Activated naive CD4-positive, alpha-beta T cell treated with anti-CD3 and anti-CD28 coated beads, Interleukin-2, amount 10 ng/mL, durations not matched to agents 7 days and 5 days (primary cell): Measurements from ENCODE around the gene ARHGAP23.

Source experiments
- CTCF ChIA-PET: fragments of 350-600 bp; sonication (Branson Sonifier 250); formaldehyde crosslinking; loops from one replicate; lab custom pipeline; 2021; ENCODE audit warnings: antibody characterized with exemption; lab: Charles Lee
- DNase-seq: peaks from one replicate; pipeline ENCODE4 v3.0.0-alpha.2; 2020
- H3K27ac Mint-ChIP-seq: one replicate; pipeline ENCODE4 v1.8.0; 2021; ENCODE audit warnings: mild to moderate bottlenecking, moderate library complexity, mixed read lengths
- H3K27me3 Mint-ChIP-seq: one replicate; pipeline ENCODE4 v1.8.0; 2021; ENCODE audit warnings: mild to moderate bottlenecking, mixed read lengths
- H3K36me3 Mint-ChIP-seq: one replicate; pipeline ENCODE4 v1.8.0; 2021; ENCODE audit warnings: mixed read lengths
- H3K4me1 Mint-ChIP-seq: one replicate; pipeline ENCODE4 v1.8.0; 2021; ENCODE audit warnings: mixed read lengths
- H3K4me3 Mint-ChIP-seq: one replicate; pipeline ENCODE4 v1.8.0; 2021; ENCODE audit warnings: mild to moderate bottlenecking, moderate library complexity, mixed read lengths
- H3K9me3 Mint-ChIP-seq: one replicate; pipeline ENCODE4 v1.8.0; 2021; ENCODE audit warnings: mixed read lengths

The ARHGAP23 gene

GRCh38 chr17:38428112-38428642, at the start of gene ARHGAP23:
Gene ARHGAP23 (plus strand): TSS chr17:38428464. CDS start chr17:38428486, 22 bp downstream.
- peaks cover 82% of the 10 kb centered on the region for H3K27me3 Mint-ChIP-seq

GRCh38 chr17:38379448-38379847, 48.8 kb upstream of the ARHGAP23 start:
- no peak overlapping the region for H3K27ac Mint-ChIP-seq
- H3K4me1 Mint-ChIP-seq = peaks cover 6% of the 10 kb centered on the region
- no peaks in the 10 kb centered on the region for H3K27me3 Mint-ChIP-seq
- H3K9me3 Mint-ChIP-seq = no peaks in the 10 kb centered on the region
- DNase-seq = no peak
- peaks cover 10% of the 10 kb centered on the region for H3K36me3 Mint-ChIP-seq
- CTCF ChIA-PET = no interaction called here
- no peak overlapping the region for H3K4me3 Mint-ChIP-seq

More at GRCh38 chr17:38428112-38428642, at the start of gene ARHGAP23:
- H3K36me3 Mint-ChIP-seq = no peaks in the 10 kb centered on the region
- DNase-seq = peak; percentile 58
- CTCF ChIA-PET = interaction anchor here (0.6 to 2.9 kb wide), 3 partner anchors 12 to 79 kb away, joined by 3 to 11 read pairs (median 3); no protein-coding TSS in a partner anchor
- H3K9me3 Mint-ChIP-seq = no peaks in the 10 kb centered on the region
- peaks cover 7% of the 10 kb centered on the region for H3K4me1 Mint-ChIP-seq
- H3K4me3 Mint-ChIP-seq = peak within 1 kb of the TSS; percentile 49
- H3K27ac Mint-ChIP-seq = no peak within 1 kb of the TSS

- Mint-ChIP-seq H3K36me3 (peaks cover 17% of the 10 kb centered on the region), H3K4me1 (no peaks in the 10 kb centered on the region), H3K9me3 (no peaks in the 10 kb centered on the region), H3K27ac (no peak overlapping the region), H3K27me3 (no peaks in the 10 kb centered on the region), H3K4me3 (no peak overlapping the region)
- CTCF ChIA-PET = interaction anchor here (1.2 kb wide), 1 partner anchor 87 kb away, joined by 3 read pairs; no protein-coding TSS in a partner anchor
- DNase-seq = no peak
Observed at GRCh38 chr17:38395090-38395489, 33.2 kb upstream of the ARHGAP23 start.

- no peak for DNase-seq
- Mint-ChIP-seq H3K4me1 (peaks cover 3% of the 10 kb centered on the region), H3K27me3 (no peaks in the 10 kb centered on the region), H3K4me3 (no peak overlapping the region), H3K9me3 (no peaks in the 10 kb centered on the region), H3K27ac (no peak overlapping the region), H3K36me3 (peaks cover 21% of the 10 kb centered on the region)
- CTCF ChIA-PET = interaction anchor here (1.3 kb wide), 1 partner anchor 17 kb away, joined by 4 read pairs; no protein-coding TSS in a partner anchor
Observed at GRCh38 chr17:38397227-38397626, 31.0 kb upstream of the ARHGAP23 start.

- Mint-ChIP-seq H3K9me3 (no peaks in the 10 kb centered on the region), H3K27me3 (no peaks in the 10 kb centered on the region), H3K4me3 (no peak overlapping the region), H3K4me1 (peaks cover 3% of the 10 kb centered on the region), H3K27ac (no peak overlapping the region), H3K36me3 (peaks cover 19% of the 10 kb centered on the region)
- DNase-seq = no peak
- CTCF ChIA-PET = interaction anchor here (1.3 to 1.8 kb wide), 2 partner anchors 14 to 51 kb away, joined by 6 read pairs; no protein-coding TSS in a partner anchor
Observed at GRCh38 chr17:38400286-38400685, 28.0 kb upstream of the ARHGAP23 start.

- Mint-ChIP-seq H3K36me3 (peaks cover 16% of the 10 kb centered on the region), H3K4me1 (peaks cover 3% of the 10 kb centered on the region), H3K27me3 (no peaks in the 10 kb centered on the region), H3K27ac (no peak overlapping the region), H3K9me3 (no peaks in the 10 kb centered on the region), H3K4me3 (no peak overlapping the region)
- DNase-seq = no peak
- CTCF ChIA-PET = interaction anchor here (3.4 kb wide), 1 partner anchor 12 kb away, joined by 12 read pairs; no protein-coding TSS in a partner anchor
Observed at GRCh38 chr17:38401459-38401858, 26.8 kb upstream of the ARHGAP23 start.

- no peak for DNase-seq
- Mint-ChIP-seq H3K9me3 (no peaks in the 10 kb centered on the region), H3K27me3 (no peaks in the 10 kb centered on the region), H3K27ac (no peak overlapping the region), H3K4me3 (no peak overlapping the region), H3K4me1 (peaks cover 3% of the 10 kb centered on the region), H3K36me3 (peaks cover 6% of the 10 kb centered on the region)
- CTCF ChIA-PET = interaction anchor here (2.3 to 3.4 kb wide), 2 partner anchors 11 to 53 kb away, joined by 11 to 12 read pairs; no protein-coding TSS in a partner anchor
Observed at GRCh38 chr17:38402897-38403296, 25.4 kb upstream of the ARHGAP23 start.

- Mint-ChIP-seq H3K27me3 (no peaks in the 10 kb centered on the region), H3K27ac (no peak overlapping the region), H3K9me3 (no peaks in the 10 kb centered on the region), H3K4me3 (no peak overlapping the region), H3K36me3 (peaks cover 6% of the 10 kb centered on the region), H3K4me1 (peaks cover 3% of the 10 kb centered on the region)
- no peak for DNase-seq
- CTCF ChIA-PET = interaction anchor here (2.3 to 3.4 kb wide), 2 partner anchors 10 to 54 kb away, joined by 11 to 12 read pairs; no protein-coding TSS in a partner anchor
Observed at GRCh38 chr17:38403491-38403890, 24.8 kb upstream of the ARHGAP23 start.

GRCh38 chr17:38404174-38404943, 23.9 kb upstream of the ARHGAP23 start:
- H3K27ac Mint-ChIP-seq = no peak overlapping the region
- H3K36me3 Mint-ChIP-seq = peaks cover 4% of the 10 kb centered on the region
- DNase-seq = no peak
- no peak overlapping the region for H3K4me3 Mint-ChIP-seq
- H3K27me3 Mint-ChIP-seq = no peaks in the 10 kb centered on the region
- CTCF ChIA-PET = interaction anchor here (2.3 to 3.4 kb wide), 2 partner anchors 9 to 55 kb away, joined by 11 to 12 read pairs; no protein-coding TSS in a partner anchor
- H3K9me3 Mint-ChIP-seq = no peaks in the 10 kb centered on the region
- peaks cover 3% of the 10 kb centered on the region for H3K4me1 Mint-ChIP-seq

GRCh38 chr17:38405654-38406053, 22.6 kb upstream of the ARHGAP23 start:
- H3K4me3 Mint-ChIP-seq = no peak overlapping the region
- H3K27me3 Mint-ChIP-seq = peaks cover 2% of the 10 kb centered on the region
- H3K4me1 Mint-ChIP-seq = peaks cover 2% of the 10 kb centered on the region
- CTCF ChIA-PET = no interaction called here
- H3K27ac Mint-ChIP-seq = no peak overlapping the region
- no peaks in the 10 kb centered on the region for H3K36me3 Mint-ChIP-seq
- H3K9me3 Mint-ChIP-seq = no peaks in the 10 kb centered on the region
- no peak for DNase-seq

- no peak for DNase-seq
- peaks cover 14% of the 10 kb centered on the region for H3K27me3 Mint-ChIP-seq
- H3K4me3 Mint-ChIP-seq = no peak overlapping the region
- H3K9me3 Mint-ChIP-seq = no peaks in the 10 kb centered on the region
- no peaks in the 10 kb centered on the region for H3K36me3 Mint-ChIP-seq
- peaks cover 7% of the 10 kb centered on the region for H3K4me1 Mint-ChIP-seq
- CTCF ChIA-PET = interaction anchor here (1.0 kb wide), 1 partner anchor 61 kb away, joined by 4 read pairs; no protein-coding TSS in a partner anchor
- no peak overlapping the region for H3K27ac Mint-ChIP-seq
Observed at GRCh38 chr17:38410201-38410600, 18.1 kb upstream of the ARHGAP23 start.

- H3K4me3 Mint-ChIP-seq = no peak overlapping the region
- no peaks in the 10 kb centered on the region for H3K36me3 Mint-ChIP-seq
- peaks cover 14% of the 10 kb centered on the region for H3K4me1 Mint-ChIP-seq
- H3K9me3 Mint-ChIP-seq = no peaks in the 10 kb centered on the region
- H3K27me3 Mint-ChIP-seq = peaks cover 61% of the 10 kb centered on the region
- CTCF ChIA-PET = interaction anchor here (0.7 to 5.7 kb wide), 8 partner anchors 8 to 82 kb away, joined by 3 to 168 read pairs (median 6); partner anchors contain the start of gene SOCS7
- peak overlapping the region; percentile 33 for H3K27ac Mint-ChIP-seq
- no peak for DNase-seq
Observed at GRCh38 chr17:38415250-38416194, 12.7 kb upstream of the ARHGAP23 start.

- CTCF ChIA-PET = interaction anchor here (5.7 kb wide), 1 partner anchor 68 kb away, joined by 168 read pairs; the partner anchor contains the start of gene SOCS7
- no peak overlapping the region for H3K4me3 Mint-ChIP-seq
- H3K4me1 Mint-ChIP-seq = peaks cover 14% of the 10 kb centered on the region
- H3K27ac Mint-ChIP-seq = no peak overlapping the region
- H3K27me3 Mint-ChIP-seq = peaks cover 61% of the 10 kb centered on the region
- DNase-seq = no peak
- no peaks in the 10 kb centered on the region for H3K9me3 Mint-ChIP-seq
- no peaks in the 10 kb centered on the region for H3K36me3 Mint-ChIP-seq
Observed at GRCh38 chr17:38416840-38417209, 11.4 kb upstream of the ARHGAP23 start.
